Dermis blood vessel endothelial cell (primary cell): ENCODE results near the gene PAX2. TPM values are rescaled to one million over a fixed set of nuclear protein-coding genes. Genes with fewer than 3 reads are reported as not detected.
"Not testable (repeated sequence)": the region's sequence is repeated elsewhere in the genome, so short reads cannot be mapped to it uniquely, and the experiment has no call there.

Experiments
- DNase-seq: peaks from one replicate; pipeline ENCODE4 v3.0.0; 2010
- total RNA-seq: library from RNA; depleted of rRNA; stranded (reverse); fragments of >200 nt; gene quantifications from 2 replicates; pipeline ENCODE4 v1.2.3, GENCODE V29; 2014

PAX2 gene
- total RNA-seq, result 0.14 and 0.51 TPM in 2 replicates

- no peak for DNase-seq
These were observed at the start of gene PAX2 for GRCh38 chr10:100744987-100745881. TSS of gene PAX2 (plus strand) at chr10:100745582. CDS start at chr10:100746261, 679 bp downstream.

GRCh38 chr10:100696477-100696901 lies 48.9 kb upstream of the PAX2 start:
- no peak for DNase-seq

- peak; percentile 64 for DNase-seq
These were observed 48.3 kb upstream of the PAX2 start for GRCh38 chr10:100697070-100697469.

- no peak for DNase-seq
These were observed 47.8 kb upstream of the PAX2 start for GRCh38 chr10:100697631-100698030.

GRCh38 chr10:100701704-100702103 lies 43.7 kb upstream of the PAX2 start:
- not testable (repeated sequence) for DNase-seq

GRCh38 chr10:100705139-100705538 lies 40.2 kb upstream of the PAX2 start:
- no peak for DNase-seq

GRCh38 chr10:100707261-100707848 lies 38.0 kb upstream of the PAX2 start:
- no peak for DNase-seq

- DNase-seq, result no peak
These were observed 36.0 kb upstream of the PAX2 start for GRCh38 chr10:100709146-100710082.

- no peak for DNase-seq
These were observed 35.1 kb upstream of the PAX2 start for GRCh38 chr10:100710151-100710871.

- DNase-seq, result no peak
These were observed 32.1 kb upstream of the PAX2 start for GRCh38 chr10:100713049-100713858.

- DNase-seq, result no peak
These were observed 31.4 kb upstream of the PAX2 start for GRCh38 chr10:100713859-100714565.

- no peak for DNase-seq
These were observed 30.8 kb upstream of the PAX2 start for GRCh38 chr10:100714566-100714950.

- no peak for DNase-seq
These were observed 30.3 kb upstream of the PAX2 start for GRCh38 chr10:100715101-100715444.

- no peak for DNase-seq
These were observed 29.7 kb upstream of the PAX2 start for GRCh38 chr10:100715445-100716385.

GRCh38 chr10:100717166-100717565 lies 28.2 kb upstream of the PAX2 start:
- no peak for DNase-seq

- no peak for DNase-seq
These were observed 27.1 kb upstream of the PAX2 start for GRCh38 chr10:100718197-100718742.

- no peak for DNase-seq
These were observed 22.2 kb upstream of the PAX2 start for GRCh38 chr10:100723180-100723579.

- DNase-seq, result no peak
These were observed 21.4 kb upstream of the PAX2 start for GRCh38 chr10:100723770-100724530.
